ENCODE measurements around the gene ADAMTSL1.

ADAMTSL1 gene

GRCh38 chr9:18753904-18754303 is 280.0 kb downstream of the ADAMTSL1 start:
- Histone ChIP-seq H3K27me3 (no peaks in the 10 kb centered on the region), H4K20me1 (no peaks in the 10 kb centered on the region), H3K9ac (no peak overlapping the region), H3K36me3 (no peaks in the 10 kb centered on the region), H3K4me2 (no peak overlapping the region), H3K4me3 (no peak overlapping the region), H3K4me1 (no peaks in the 10 kb centered on the region), H3K27ac (no peak overlapping the region), H3K9me3 (no peaks in the 10 kb centered on the region)
- TF ChIP-seq Cebpa-rat (IDR thresholded peaks at IDR 0.05): no peak

GRCh38 chr9:18754537-18754936 is 280.6 kb downstream of the ADAMTSL1 start:
- Histone ChIP-seq H3K9ac (no peak overlapping the region), H3K4me2 (no peak overlapping the region), H3K4me3 (no peak overlapping the region), H3K36me3 (no peaks in the 10 kb centered on the region), H4K20me1 (no peaks in the 10 kb centered on the region), H3K9me3 (no peaks in the 10 kb centered on the region), H3K27ac (no peak overlapping the region), H3K27me3 (no peaks in the 10 kb centered on the region), H3K4me1 (no peaks in the 10 kb centered on the region)
- no peak for TF ChIP-seq Cebpa-rat (IDR thresholded peaks at IDR 0.05)

- no peaks in the 10 kb centered on the region for H3K9me3 ChIP-seq
- no peak overlapping the region for H3K27ac ChIP-seq
- H3K4me2 ChIP-seq: no peak overlapping the region
- H3K4me1 ChIP-seq: no peaks in the 10 kb centered on the region
- H4K20me1 ChIP-seq: no peaks in the 10 kb centered on the region
- TF ChIP-seq Cebpa-rat (IDR thresholded peaks at IDR 0.05): no peak
- no peaks in the 10 kb centered on the region for H3K36me3 ChIP-seq
- H3K4me3 ChIP-seq: no peak overlapping the region
- no peaks in the 10 kb centered on the region for H3K27me3 ChIP-seq
- no peak overlapping the region for H3K9ac ChIP-seq
Measured at GRCh38 chr9:18755263-18755662, 281.3 kb downstream of the ADAMTSL1 start.

GRCh38 chr9:18756712-18757125 is 282.8 kb downstream of the ADAMTSL1 start:
- Histone ChIP-seq H3K9ac (no peak overlapping the region), H3K4me3 (no peak overlapping the region), H3K4me1 (no peaks in the 10 kb centered on the region), H3K27ac (no peak overlapping the region), H3K4me2 (no peak overlapping the region), H4K20me1 (no peaks in the 10 kb centered on the region), H3K27me3 (no peaks in the 10 kb centered on the region), H3K9me3 (no peaks in the 10 kb centered on the region), H3K36me3 (no peaks in the 10 kb centered on the region)
- no peak for TF ChIP-seq Cebpa-rat (IDR thresholded peaks at IDR 0.05)

GRCh38 chr9:18759827-18760226 is 285.9 kb downstream of the ADAMTSL1 start:
- Histone ChIP-seq H3K4me1 (no peaks in the 10 kb centered on the region), H3K9ac (no peak overlapping the region), H3K4me3 (no peak overlapping the region), H3K36me3 (no peaks in the 10 kb centered on the region), H3K9me3 (no peaks in the 10 kb centered on the region), H3K27ac (no peak overlapping the region), H3K4me2 (no peak overlapping the region), H4K20me1 (no peaks in the 10 kb centered on the region), H3K27me3 (no peaks in the 10 kb centered on the region)
- TF ChIP-seq Cebpa-rat (IDR thresholded peaks at IDR 0.05): no peak

- Histone ChIP-seq H3K27ac (no peak overlapping the region), H3K36me3 (no peaks in the 10 kb centered on the region), H3K9ac (no peak overlapping the region), H4K20me1 (no peaks in the 10 kb centered on the region), H3K4me2 (no peak overlapping the region), H3K27me3 (no peaks in the 10 kb centered on the region), H3K4me3 (no peak overlapping the region), H3K9me3 (no peaks in the 10 kb centered on the region), H3K4me1 (no peaks in the 10 kb centered on the region)
- no peak for TF ChIP-seq Cebpa-rat (IDR thresholded peaks at IDR 0.05)
Measured at GRCh38 chr9:18761742-18762300, 287.9 kb downstream of the ADAMTSL1 start.

GRCh38 chr9:18766989-18767550 is 293.1 kb downstream of the ADAMTSL1 start:
- Histone ChIP-seq H3K27ac (no peak overlapping the region), H3K4me2 (no peak overlapping the region), H3K4me3 (no peak overlapping the region), H3K27me3 (no peaks in the 10 kb centered on the region), H3K36me3 (no peaks in the 10 kb centered on the region), H3K9me3 (no peaks in the 10 kb centered on the region), H3K4me1 (no peaks in the 10 kb centered on the region), H3K9ac (no peak overlapping the region), H4K20me1 (no peaks in the 10 kb centered on the region)
- TF ChIP-seq Cebpa-rat (IDR thresholded peaks at IDR 0.05): no peak

GRCh38 chr9:18768951-18769622 is 295.1 kb downstream of the ADAMTSL1 start:
- no peaks in the 10 kb centered on the region for H3K27me3 ChIP-seq
- H3K4me3 ChIP-seq: no peak overlapping the region
- H3K4me2 ChIP-seq: no peak overlapping the region
- no peaks in the 10 kb centered on the region for H3K36me3 ChIP-seq
- H3K27ac ChIP-seq: no peak overlapping the region
- H3K9ac ChIP-seq: no peak overlapping the region
- no peaks in the 10 kb centered on the region for H3K9me3 ChIP-seq
- H3K4me1 ChIP-seq: no peaks in the 10 kb centered on the region
- TF ChIP-seq Cebpa-rat (IDR thresholded peaks at IDR 0.05): no peak
- H4K20me1 ChIP-seq: no peaks in the 10 kb centered on the region

- Histone ChIP-seq H3K9me3 (no peaks in the 10 kb centered on the region), H4K20me1 (no peaks in the 10 kb centered on the region), H3K27ac (no peak overlapping the region), H3K27me3 (no peaks in the 10 kb centered on the region), H3K4me2 (no peak overlapping the region), H3K4me3 (no peak overlapping the region), H3K4me1 (no peaks in the 10 kb centered on the region), H3K36me3 (no peaks in the 10 kb centered on the region), H3K9ac (no peak overlapping the region)
- no peak for TF ChIP-seq Cebpa-rat (IDR thresholded peaks at IDR 0.05)
Measured at GRCh38 chr9:18770131-18770908, 296.4 kb downstream of the ADAMTSL1 start.

GRCh38 chr9:18771011-18771410 is 297.1 kb downstream of the ADAMTSL1 start:
- no peaks in the 10 kb centered on the region for H3K9me3 ChIP-seq
- H3K4me2 ChIP-seq: no peak overlapping the region
- no peak overlapping the region for H3K9ac ChIP-seq
- no peaks in the 10 kb centered on the region for H4K20me1 ChIP-seq
- no peaks in the 10 kb centered on the region for H3K4me1 ChIP-seq
- H3K4me3 ChIP-seq: no peak overlapping the region
- no peak for TF ChIP-seq Cebpa-rat (IDR thresholded peaks at IDR 0.05)
- no peak overlapping the region for H3K27ac ChIP-seq
- H3K36me3 ChIP-seq: no peaks in the 10 kb centered on the region
- no peaks in the 10 kb centered on the region for H3K27me3 ChIP-seq

Data from BLaER1 (cell line).